ENCODE measurements around the gene DHX40.
"Not testable (repeated sequence)": the region's sequence is repeated elsewhere in the genome, so short reads cannot be mapped to it uniquely, and the experiment has no call there.

The DHX40 gene

GRCh38 chr17:59627770-59628171 lies 62.4 kb downstream of the DHX40 start:
- no peak for DNase-seq (ENCODE audit: extremely low read depth in 1 of 2, low read depth in 1 of 2)

DNA sequence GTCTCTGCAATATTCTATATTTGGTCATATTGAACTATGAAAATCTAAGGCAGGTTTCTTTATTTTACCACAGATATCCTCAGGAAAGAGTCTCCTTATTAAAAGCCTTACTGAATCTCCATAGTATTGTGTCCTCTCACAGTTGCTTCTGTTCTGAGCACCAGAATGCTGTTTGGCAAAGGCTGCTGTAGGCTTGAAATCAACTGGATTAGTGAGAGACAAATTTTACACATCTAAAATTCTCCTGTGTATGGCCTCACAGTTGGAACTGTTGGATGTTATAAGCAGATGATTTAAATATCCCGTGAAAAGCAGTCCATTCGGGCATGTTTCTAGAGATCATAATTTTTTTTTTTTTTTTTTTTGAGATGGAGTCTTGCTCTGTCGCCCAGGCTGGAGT lies 63.8 kb downstream of the DHX40 start:
- no peak for DNase-seq (ENCODE audit: extremely low read depth in 1 of 2, low read depth in 1 of 2)

DNA sequence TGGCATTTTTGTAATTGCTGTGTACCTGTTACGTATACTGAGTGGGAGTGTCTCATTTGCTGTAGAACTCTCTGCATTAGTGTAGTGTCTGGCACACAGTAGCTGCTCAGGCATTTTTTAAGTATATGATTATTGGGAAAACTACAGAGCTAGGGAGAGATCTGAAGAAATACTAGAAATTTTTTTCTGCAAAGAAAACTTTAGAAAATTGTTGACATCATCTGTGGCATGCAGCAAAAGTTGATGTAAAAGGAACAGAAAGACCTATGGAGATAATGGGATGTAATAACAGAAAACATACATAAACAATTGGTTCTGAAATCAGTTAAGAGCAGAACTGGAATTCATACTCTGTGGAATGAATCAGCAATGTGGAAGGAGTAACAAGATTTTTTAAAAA lies 65.9 kb downstream of the DHX40 start:
- DNase-seq (ENCODE audit: extremely low read depth in 1 of 2, low read depth in 1 of 2): no peak

GRCh38 chr17:59632398-59632797 lies 67.0 kb downstream of the DHX40 start:
- DNase-seq (ENCODE audit: extremely low read depth in 1 of 2, low read depth in 1 of 2): no peak

- DNase-seq (ENCODE audit: extremely low read depth in 1 of 2, low read depth in 1 of 2): no peak
These were observed 68.4 kb downstream of the DHX40 start for GRCh38 chr17:59633658-59634359.

DNA sequence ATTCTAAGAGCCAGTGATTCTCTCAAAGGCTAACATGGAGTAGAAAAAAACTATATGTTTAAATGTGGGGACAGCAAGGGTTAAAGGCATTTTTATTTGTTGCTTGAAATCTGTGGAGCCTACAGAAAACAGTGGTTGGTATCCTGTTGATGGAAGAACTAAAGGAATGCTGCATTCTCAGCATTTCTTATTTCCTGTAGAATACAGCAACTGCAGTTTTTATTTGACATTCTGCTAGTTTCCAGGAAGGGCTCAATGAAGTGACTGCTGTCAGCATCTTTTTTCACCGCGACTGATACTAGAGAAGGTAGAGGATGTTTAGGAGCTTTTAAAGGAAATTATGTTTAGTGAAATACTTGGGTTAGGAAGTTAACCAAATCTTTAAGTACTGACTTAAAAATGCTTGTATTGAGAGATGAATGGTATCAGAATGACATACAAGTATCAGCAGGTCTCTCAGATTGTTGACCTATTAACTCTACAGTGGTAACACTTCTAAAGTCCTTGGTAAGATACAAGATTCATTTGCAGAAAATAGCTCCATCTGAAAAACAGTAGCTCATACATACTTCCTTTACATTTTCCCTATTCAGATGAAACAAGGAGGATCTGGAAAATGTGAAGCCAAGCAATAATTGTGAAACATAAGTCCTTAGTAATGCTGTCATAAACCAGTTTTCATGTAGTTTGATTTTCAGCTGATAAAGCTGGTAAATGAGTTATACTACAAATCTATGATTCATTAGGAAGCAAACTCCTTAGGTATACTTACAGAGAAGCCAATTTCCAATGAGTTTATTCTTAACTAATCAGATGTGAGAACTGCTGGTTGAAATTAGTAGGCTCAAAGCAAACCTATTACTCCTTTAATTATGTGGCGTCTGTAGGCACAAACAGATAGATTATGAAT lies 69.5 kb downstream of the DHX40 start:
- no peak for DNase-seq (ENCODE audit: extremely low read depth in 1 of 2, low read depth in 1 of 2)

DNA sequence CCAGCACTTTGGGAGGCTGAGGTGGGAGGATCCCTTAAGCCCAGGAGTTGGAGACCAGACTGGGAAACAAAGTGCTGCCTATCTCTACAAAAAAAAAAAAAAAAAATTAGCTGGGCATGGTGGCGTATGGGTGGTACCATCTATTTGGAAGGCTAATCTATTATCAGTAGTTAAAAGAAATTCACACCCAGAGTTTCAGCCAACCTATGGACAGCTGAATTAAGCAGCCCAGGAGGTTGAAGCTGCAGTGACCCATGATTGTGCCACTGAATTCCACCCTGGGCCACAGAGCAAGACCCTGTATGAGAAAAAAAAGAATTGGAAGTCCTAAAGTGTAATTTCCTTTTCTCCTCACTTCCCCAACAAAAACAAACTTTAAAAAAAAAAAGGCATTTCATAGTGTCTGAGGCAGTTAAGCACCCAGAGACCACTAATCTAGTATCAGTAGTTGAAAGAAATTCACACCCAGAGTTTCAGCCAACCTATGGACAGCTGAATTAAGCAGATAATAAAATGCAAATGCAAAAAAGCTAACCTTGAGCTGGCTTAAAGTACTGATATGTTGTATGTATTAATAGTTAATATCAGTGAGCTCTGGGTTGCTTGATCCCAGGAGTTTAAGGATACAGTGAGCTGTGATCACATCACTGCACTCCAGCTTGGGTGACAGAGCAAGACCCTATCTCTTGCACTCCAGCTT lies 72.4 kb downstream of the DHX40 start:
- DNase-seq (ENCODE audit: extremely low read depth in 1 of 2, low read depth in 1 of 2): no peak

DNA sequence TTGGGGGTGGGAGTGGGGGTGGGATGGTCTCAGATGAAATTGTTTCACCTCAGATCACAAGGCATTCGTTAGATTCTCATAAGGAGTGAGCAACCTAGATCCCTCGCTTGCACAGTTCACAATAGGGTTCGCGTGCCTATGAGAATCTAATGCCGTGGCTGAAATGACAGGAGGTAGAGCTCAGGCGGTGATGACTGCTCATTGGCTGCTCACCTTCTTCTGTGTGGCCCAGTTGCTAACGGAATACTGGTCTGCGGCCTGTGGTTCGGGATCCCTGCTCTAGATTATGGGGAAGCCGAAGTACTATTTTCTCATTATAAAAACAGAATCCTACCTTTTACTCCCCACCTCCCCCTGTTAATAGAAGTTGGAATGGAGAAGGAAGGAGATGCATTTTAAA lies 73.1 kb downstream of the DHX40 start:
- DNase-seq (ENCODE audit: extremely low read depth in 1 of 2, low read depth in 1 of 2): no peak

- DNase-seq (ENCODE audit: extremely low read depth in 1 of 2, low read depth in 1 of 2): no peak
These were observed 76.5 kb downstream of the DHX40 start for GRCh38 chr17:59641799-59642484.

- DNase-seq (ENCODE audit: extremely low read depth in 1 of 2, low read depth in 1 of 2): no peak
These were observed 77.2 kb downstream of the DHX40 start for GRCh38 chr17:59642565-59642964.

DNA sequence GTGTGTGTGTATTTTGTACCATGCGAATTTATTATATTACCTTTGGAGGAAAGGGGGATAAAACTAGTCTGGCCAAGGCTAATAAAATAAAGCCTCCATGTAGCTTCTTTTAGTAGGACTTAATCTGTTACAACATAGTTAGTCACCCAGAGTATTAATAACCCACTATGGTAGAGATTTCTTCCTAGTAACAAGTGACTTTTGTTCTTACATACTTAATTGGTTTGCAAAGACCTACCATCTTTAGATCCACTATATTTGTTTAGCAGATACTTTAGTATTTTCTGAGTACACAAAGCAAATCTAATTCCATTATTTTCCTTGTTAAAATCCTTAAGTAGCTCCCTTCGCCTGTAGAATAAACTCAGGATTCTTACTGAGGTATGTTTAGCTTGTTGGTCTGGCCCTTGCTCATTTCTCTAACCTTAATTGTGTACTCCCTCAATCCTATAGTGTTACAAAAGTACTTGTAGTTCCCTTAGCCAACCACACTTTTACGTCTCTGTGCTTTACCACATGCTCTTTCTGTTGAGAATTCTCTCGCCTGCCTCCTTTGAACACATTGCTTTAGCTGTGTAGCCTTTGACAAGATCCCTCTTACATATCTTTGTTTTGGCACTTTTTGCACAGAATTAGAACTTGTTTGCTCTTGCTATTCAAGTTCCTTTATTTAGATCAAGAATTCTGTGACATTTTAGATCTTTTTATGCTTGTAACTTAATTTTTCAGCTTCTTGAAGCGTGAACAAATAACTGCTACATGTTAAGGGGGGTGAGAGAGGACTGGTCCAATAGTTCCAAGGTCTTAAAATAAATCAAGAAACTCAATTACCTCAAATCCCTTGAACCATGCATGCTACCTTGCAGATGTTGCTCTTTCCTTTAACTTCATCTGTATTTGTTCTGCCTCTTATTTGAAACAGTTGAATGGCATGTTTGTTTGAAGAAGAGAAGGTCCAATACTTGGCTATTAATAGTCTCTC lies 78.0 kb downstream of the DHX40 start:
- DNase-seq (ENCODE audit: extremely low read depth in 1 of 2, low read depth in 1 of 2): no peak

DNA sequence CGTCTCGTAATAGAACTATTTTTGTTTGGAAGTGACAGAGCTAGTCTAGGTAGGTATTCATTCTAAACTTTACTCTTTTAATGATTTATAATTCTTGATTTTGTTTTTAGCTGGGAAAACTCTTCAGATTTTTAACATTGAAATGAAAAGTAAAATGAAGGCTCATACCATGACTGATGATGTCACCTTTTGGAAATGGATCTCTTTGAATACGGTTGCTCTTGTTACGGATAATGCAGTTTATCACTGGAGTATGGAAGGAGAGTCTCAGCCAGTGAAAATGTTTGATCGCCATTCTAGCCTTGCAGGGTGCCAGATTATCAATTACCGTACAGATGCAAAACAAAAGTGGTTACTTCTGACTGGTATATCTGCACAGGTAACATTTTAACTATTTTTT lies 81.9 kb downstream of the DHX40 start:
- DNase-seq (ENCODE audit: extremely low read depth in 1 of 2, low read depth in 1 of 2): no peak

DNA sequence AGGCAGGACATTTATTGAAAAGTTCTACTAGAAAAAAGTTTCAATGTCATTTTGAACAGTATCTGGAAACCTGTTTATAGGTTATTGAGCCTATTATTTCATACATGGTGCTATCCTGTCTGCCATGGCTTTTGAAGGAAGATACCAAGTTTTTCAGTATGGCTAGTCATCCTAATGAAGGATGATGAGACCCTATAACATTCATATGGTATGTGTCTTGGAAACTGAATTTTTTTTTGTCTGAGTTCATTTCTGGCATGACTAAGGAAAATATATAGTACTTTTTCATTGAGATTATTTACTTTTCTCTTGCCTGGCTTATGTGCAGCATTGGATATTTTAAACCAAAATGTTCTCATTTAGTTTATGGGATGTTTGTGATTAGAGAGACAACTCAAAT lies 84.5 kb downstream of the DHX40 start:
- DNase-seq (ENCODE audit: extremely low read depth in 1 of 2, low read depth in 1 of 2): no peak

- DNase-seq (ENCODE audit: extremely low read depth in 1 of 2, low read depth in 1 of 2): no peak
These were observed 85.2 kb downstream of the DHX40 start for GRCh38 chr17:59650642-59651041.

DNA sequence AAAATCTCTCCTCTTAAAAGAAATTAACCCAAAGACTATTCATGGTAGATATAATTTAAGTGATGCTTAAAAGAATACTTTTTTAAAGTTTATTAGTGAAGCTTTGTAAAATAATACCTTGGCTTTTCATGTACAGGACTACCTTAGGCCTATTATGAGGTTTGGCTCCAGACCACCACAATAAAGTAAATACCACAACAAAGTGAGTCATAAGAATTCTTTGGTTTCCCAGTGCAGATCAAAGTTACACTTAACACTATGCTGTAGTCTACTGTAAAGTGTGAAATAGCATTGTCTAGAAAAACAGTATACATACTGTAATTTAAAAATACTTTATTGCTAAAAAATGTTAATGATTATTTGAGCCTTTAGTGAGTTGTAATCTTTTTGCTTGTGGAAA lies 85.9 kb downstream of the DHX40 start:
- no peak for DNase-seq (ENCODE audit: extremely low read depth in 1 of 2, low read depth in 1 of 2)

GRCh38 chr17:59652119-59652518 lies 86.7 kb downstream of the DHX40 start:
- no peak for DNase-seq (ENCODE audit: extremely low read depth in 1 of 2, low read depth in 1 of 2)

DNA sequence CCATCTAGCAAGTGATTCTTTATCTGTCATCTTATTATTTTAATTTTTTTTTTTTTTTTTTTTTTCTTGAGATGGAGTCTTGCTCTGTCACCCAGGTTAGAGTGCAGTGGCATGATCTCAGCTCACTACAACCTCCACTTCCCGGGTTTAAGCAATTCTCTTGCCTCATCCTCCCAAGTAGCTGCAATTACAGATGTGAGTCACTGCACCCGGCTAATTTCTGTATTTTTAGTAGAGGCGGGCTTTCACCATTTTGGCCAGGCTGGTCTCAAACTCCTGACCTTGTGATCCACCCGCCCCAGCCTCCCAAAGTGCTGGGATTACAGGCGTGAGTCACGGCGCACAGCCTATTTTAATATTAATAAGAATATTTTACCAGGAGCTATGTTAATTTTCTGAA lies 91.2 kb downstream of the DHX40 start:
- not testable (repeated sequence) for DNase-seq (ENCODE audit: extremely low read depth in 1 of 2, low read depth in 1 of 2)
